BLaER1 treated with 17β-estradiol and CSF1 and Interleukin-3, amounts not matched to agents 10 nM and 100 nM (cell line): Measurements from ENCODE around the gene TRAPPC1.
A peak's percentile ranks its signal among the peaks of the same experiment; 100 is the strongest.

Source experiments
- H3K27ac ChIP-seq, 11 experiments: shearing (Covaris generic); formaldehyde crosslinking; 2 replicates each; pipeline ENCODE4 v1.8.1; 2022
- H3K27me3 ChIP-seq, 11 experiments: shearing (Covaris generic); formaldehyde crosslinking; 2 replicates each; pipeline ENCODE4 v1.8.1; 2022
- H3K36me3 ChIP-seq, 11 experiments: shearing (Covaris generic); formaldehyde crosslinking; 2 replicates each; pipeline ENCODE4 v1.8.1; 2022
- H3K4me1 ChIP-seq, 10 experiments: shearing (Covaris generic); formaldehyde crosslinking; 2 replicates each; pipeline ENCODE4 v1.8.1; 2022
- H3K4me2 ChIP-seq, 11 experiments: shearing (Covaris generic); formaldehyde crosslinking; 2 replicates each; pipeline ENCODE4 v1.8.1; 2022
- H3K4me3 ChIP-seq, 10 experiments: shearing (Covaris generic); formaldehyde crosslinking; 2 replicates each; pipeline ENCODE4 v1.8.1; 2022
- H3K9ac ChIP-seq, 11 experiments: shearing (Covaris generic); formaldehyde crosslinking; 2 replicates each; pipeline ENCODE4 v1.8.1; 2022
- H3K9me3 ChIP-seq, 11 experiments: shearing (Covaris generic); formaldehyde crosslinking; replicated peaks in 1 of 11; 2 replicates each; pipeline ENCODE4 v1.8.1; 2022
- H4K20me1 ChIP-seq, 11 experiments: shearing (Covaris generic); formaldehyde crosslinking; 2 replicates each; pipeline ENCODE4 v1.8.1; 2022
- Cebpa-rat ChIP-seq, 11 experiments: shearing (Covaris generic); IDR thresholded peaks; 2 replicates each; pipeline ENCODE4 v1.8.1; 2022

TRAPPC1 gene

GRCh38 chr17:7946441-7946840 lies 14.7 kb upstream of the TRAPPC1 start:
- H3K9me3 ChIP-seq = no peaks in the 10 kb centered on the region
- H3K4me2 ChIP-seq = no peak overlapping the region
- H3K27ac ChIP-seq = no peak overlapping the region
- no peaks in the 10 kb centered on the region for H3K27me3 ChIP-seq
- H3K4me3 ChIP-seq = no peak overlapping the region
- peaks cover 0 to 23% (median 17%) of the 10 kb centered on the region in 10 experiments; a peak in 19 of 20 replicates for H3K4me1 ChIP-seq
- H3K36me3 ChIP-seq = peaks cover 83 to 91% (median 87%) of the 10 kb centered on the region in 11 experiments
- H3K9ac ChIP-seq = 0 out of 22 replicates have a peak overlapping the region, but pooled peaks of 1 of the 11 experiments have one; percentile 2
- TF ChIP-seq Cebpa-rat (IDR thresholded peaks at IDR 0.05) = no peak
- peaks cover 0 to 5% (median 0%) of the 10 kb centered on the region in 11 experiments; a peak in 2 of 22 replicates for H4K20me1 ChIP-seq

GRCh38 chr17:7945651-7946050 lies 13.9 kb upstream of the TRAPPC1 start:
- peaks cover 0 to 5% (median 0%) of the 10 kb centered on the region in 11 experiments; a peak in 2 of 22 replicates for H4K20me1 ChIP-seq
- H3K27ac ChIP-seq = peak overlapping the region in 1 of 11 experiments; percentile 14; a peak in 2 of 22 replicates
- no peak overlapping the region; a peak in 1 of 22 replicates for H3K9ac ChIP-seq
- H3K4me3 ChIP-seq = no peak overlapping the region
- no peaks in the 10 kb centered on the region for H3K9me3 ChIP-seq
- no peak for TF ChIP-seq Cebpa-rat (IDR thresholded peaks at IDR 0.05)
- H3K27me3 ChIP-seq = no peaks in the 10 kb centered on the region
- peaks cover 0 to 23% (median 17%) of the 10 kb centered on the region in 10 experiments; a peak in 19 of 20 replicates for H3K4me1 ChIP-seq
- peak overlapping the region in 5 of 11 experiments; percentile 12 to 51 (median 34); a peak in 6 of 22 replicates for H3K4me2 ChIP-seq
- H3K36me3 ChIP-seq = peaks cover 91 to 99% (median 95%) of the 10 kb centered on the region in 11 experiments

- Histone ChIP-seq H3K27me3 (no peaks in the 10 kb centered on the region), H3K4me3 (no peak overlapping the region), H3K4me1 (peaks cover 0 to 23% (median 17%) of the 10 kb centered on the region in 10 experiments; a peak in 19 of 20 replicates), H3K36me3 (peaks cover 92 to 99% (median 96%) of the 10 kb centered on the region in 11 experiments), H4K20me1 (peaks cover 0 to 5% (median 0%) of the 10 kb centered on the region in 11 experiments; a peak in 2 of 22 replicates), H3K4me2 (peak overlapping the region in 10 of 11 experiments; percentile 13 to 54 (median 46); a peak in 11 of 22 replicates), H3K27ac (peak overlapping the region in 3 of 11 experiments; percentile 2 to 16 (median 11); a peak in 4 of 22 replicates), H3K9me3 (no peaks in the 10 kb centered on the region), H3K9ac (peak overlapping the region in 2 of 11 experiments; percentile 9 to 10; a peak in 1 of 22 replicates)
- no peak for TF ChIP-seq Cebpa-rat (IDR thresholded peaks at IDR 0.05)
Observed at GRCh38 chr17:7944326-7944725, 12.6 kb upstream of the TRAPPC1 start.

- TF ChIP-seq Cebpa-rat (IDR thresholded peaks at IDR 0.05) = no peak
- Histone ChIP-seq H3K27me3 (no peaks in the 10 kb centered on the region), H3K4me3 (no peak overlapping the region), H4K20me1 (peaks cover 0 to 5% (median 0%) of the 10 kb centered on the region in 11 experiments; a peak in 2 of 22 replicates), H3K36me3 (peaks cover 92 to 99% (median 96%) of the 10 kb centered on the region in 11 experiments), H3K4me2 (no peak overlapping the region), H3K27ac (no peak overlapping the region), H3K9ac (no peak overlapping the region; a peak in 1 of 22 replicates), H3K4me1 (peaks cover 0 to 23% (median 17%) of the 10 kb centered on the region in 10 experiments; a peak in 19 of 20 replicates), H3K9me3 (no peaks in the 10 kb centered on the region)
Observed at GRCh38 chr17:7943291-7943690, 11.5 kb upstream of the TRAPPC1 start.

- Histone ChIP-seq H4K20me1 (peaks cover 0 to 5% (median 0%) of the 10 kb centered on the region in 11 experiments; a peak in 2 of 22 replicates), H3K27ac (no peak overlapping the region)
- TF ChIP-seq Cebpa-rat (IDR thresholded peaks at IDR 0.05) = no peak
Observed at GRCh38 chr17:7940743-7941142, 9.0 kb upstream of the TRAPPC1 start.

GRCh38 chr17:7940034-7940433 lies 8.3 kb upstream of the TRAPPC1 start:
- no peaks in the 10 kb centered on the region for H3K27me3 ChIP-seq
- H3K4me3 ChIP-seq = no peak overlapping the region
- peaks cover 92 to 99% (median 95%) of the 10 kb centered on the region in 11 experiments for H3K36me3 ChIP-seq
- H3K27ac ChIP-seq = no peak overlapping the region
- no peak for TF ChIP-seq Cebpa-rat (IDR thresholded peaks at IDR 0.05)
- H3K4me1 ChIP-seq = peaks cover 0 to 21% (median 15%) of the 10 kb centered on the region in 10 experiments; a peak in 19 of 20 replicates
- no peak overlapping the region for H3K4me2 ChIP-seq
- H3K9me3 ChIP-seq = no peaks in the 10 kb centered on the region
- H4K20me1 ChIP-seq = peaks cover 0 to 5% (median 0%) of the 10 kb centered on the region in 11 experiments; a peak in 2 of 22 replicates
- no peak overlapping the region for H3K9ac ChIP-seq

More at GRCh38 chr17:7940743-7941142, 9.0 kb upstream of the TRAPPC1 start:
- Histone ChIP-seq H3K4me1 (peaks cover 0 to 22% (median 17%) of the 10 kb centered on the region in 10 experiments; a peak in 19 of 20 replicates), H3K27me3 (no peaks in the 10 kb centered on the region), H3K36me3 (peaks cover 94 to 99% (median 96%) of the 10 kb centered on the region in 11 experiments), H3K4me2 (no peak overlapping the region), H3K9me3 (no peaks in the 10 kb centered on the region), H3K4me3 (no peak overlapping the region), H3K9ac (no peak overlapping the region)

GRCh38 chr17:7935859-7936258 lies 4.1 kb upstream of the TRAPPC1 start:
- TF ChIP-seq Cebpa-rat (IDR thresholded peaks at IDR 0.05) = no peak
- H3K36me3 ChIP-seq = peaks cover 62 to 69% (median 66%) of the 10 kb centered on the region in 11 experiments
- peaks cover 23 to 40% (median 34%) of the 10 kb centered on the region in 10 experiments for H3K4me1 ChIP-seq

GRCh38 chr17:7932949-7933348 lies 1.2 kb upstream of the TRAPPC1 start:
- TF ChIP-seq Cebpa-rat (IDR thresholded peaks at IDR 0.05) = no peak
- Histone ChIP-seq H3K9me3 (no peaks in the 10 kb centered on the region), H4K20me1 (peaks cover 0 to 7% (median 0%) of the 10 kb centered on the region in 11 experiments; a peak in 2 of 22 replicates), H3K27me3 (no peaks in the 10 kb centered on the region), H3K4me3 (peak overlapping the region; percentile 70 to 96 (median 90)), H3K9ac (peak overlapping the region; percentile 83 to 94 (median 90)), H3K4me2 (peak overlapping the region; percentile 87 to 99 (median 96)), H3K36me3 (peaks cover 33 to 46% (median 38%) of the 10 kb centered on the region in 11 experiments), H3K27ac (peak overlapping the region; percentile 66 to 95 (median 89)), H3K4me1 (peaks cover 35 to 59% (median 51%) of the 10 kb centered on the region in 10 experiments)

More at GRCh38 chr17:7935859-7936258, 4.1 kb upstream of the TRAPPC1 start:
- H3K9ac ChIP-seq = no peak overlapping the region
- H3K27me3 ChIP-seq = no peaks in the 10 kb centered on the region
- no peak overlapping the region for H3K4me3 ChIP-seq
- H3K9me3 ChIP-seq = no peaks in the 10 kb centered on the region
- no peaks in the 10 kb centered on the region; a peak in 1 of 22 replicates for H4K20me1 ChIP-seq
- no peak overlapping the region for H3K27ac ChIP-seq
- no peak overlapping the region; a peak in 1 of 22 replicates for H3K4me2 ChIP-seq

- Histone ChIP-seq H3K27me3 (no peaks in the 10 kb centered on the region), H3K4me2 (peak overlapping the region; percentile 87 to 99 (median 96)), H3K9ac (peak overlapping the region; percentile 83 to 94 (median 90)), H4K20me1 (peaks cover 0 to 7% (median 0%) of the 10 kb centered on the region in 11 experiments; a peak in 2 of 22 replicates), H3K4me3 (peak overlapping the region; percentile 70 to 96 (median 90)), H3K9me3 (no peaks in the 10 kb centered on the region), H3K4me1 (peaks cover 35 to 59% (median 51%) of the 10 kb centered on the region in 10 experiments), H3K27ac (peak overlapping the region; percentile 66 to 95 (median 89)), H3K36me3 (peaks cover 28 to 41% (median 34%) of the 10 kb centered on the region in 11 experiments)
- no peak for TF ChIP-seq Cebpa-rat (IDR thresholded peaks at IDR 0.05)
Observed at GRCh38 chr17:7932483-7932891, 741 bp upstream of the TRAPPC1 start.
